WTC11 (cell line): ENCODE data around the gene ITPK1.

ENCODE experiments used
- AR ChIP-seq: fragments of 250-450 bp; sonication (Bioruptor Pico); IDR thresholded peaks from 2 replicates; pipeline ENCODE4 v1.9.0; 2021; ENCODE audit warnings: mild to moderate bottlenecking
- ARID4B ChIP-seq: sonication (generic); formaldehyde crosslinking; IDR thresholded peaks from 2 replicates; pipeline ENCODE4 v1.8.0; 2023; ENCODE audit warnings: missing genetic modification reagents, mild to moderate bottlenecking, borderline replicate concordance
- CREM ChIP-seq: sonication (generic); formaldehyde crosslinking; IDR thresholded peaks from 2 replicates; pipeline ENCODE4 v1.8.1; 2022; ENCODE audit warnings: mild to moderate bottlenecking, missing genetic modification reagents, moderate library complexity
- CTCF ChIP-seq: fragments of 200-600 bp; IDR thresholded peaks from 2 replicates; pipeline ENCODE4 v1.8.0; 2022; ENCODE audit warnings: antibody characterized with exemption
- ESRRA ChIP-seq: sonication (generic); formaldehyde crosslinking; IDR thresholded peaks from 2 replicates; pipeline ENCODE4 v1.8.1; 2022; ENCODE audit warnings: mild to moderate bottlenecking, missing genetic modification reagents, borderline replicate concordance
- FOXP1 ChIP-seq: sonication (generic); formaldehyde crosslinking; IDR thresholded peaks from 2 replicates; pipeline ENCODE4 v1.8.0; 2022; ENCODE audit warnings: missing genetic modification reagents, mild to moderate bottlenecking, moderate library complexity, borderline replicate concordance
- HMGXB4 ChIP-seq: sonication (generic); formaldehyde crosslinking; IDR thresholded peaks from 2 replicates; pipeline ENCODE4 v1.8.1; 2023; ENCODE audit warnings: mild to moderate bottlenecking, moderate library complexity, missing genetic modification reagents
- MAX ChIP-seq: sonication (generic); formaldehyde crosslinking; IDR thresholded peaks from 2 replicates; pipeline ENCODE4 v1.8.0; 2022; ENCODE audit warnings: mild to moderate bottlenecking, missing genetic modification reagents
- NFYB ChIP-seq: sonication (generic); formaldehyde crosslinking; conservative IDR thresholded peaks from 2 replicates; pipeline ENCODE4 v1.8.0; 2022; ENCODE audit warnings: low read depth, missing genetic modification reagents
- NR3C1 ChIP-seq: sonication (generic); formaldehyde crosslinking; conservative IDR thresholded peaks from 2 replicates; pipeline ENCODE4 v1.8.1; 2023; ENCODE audit warnings: low read depth, mild to moderate bottlenecking, missing genetic modification reagents
- SP1 ChIP-seq: sonication (generic); formaldehyde crosslinking; conservative IDR thresholded peaks from 2 replicates; pipeline ENCODE4 v1.8.1; 2022; ENCODE audit warnings: missing genetic modification reagents
- USF1 ChIP-seq: sonication (generic); formaldehyde crosslinking; IDR thresholded peaks from 2 replicates; pipeline ENCODE4 v1.8.0; 2022; ENCODE audit warnings: mild to moderate bottlenecking, missing genetic modification reagents
- ZNF263 ChIP-seq: sonication (generic); formaldehyde crosslinking; IDR thresholded peaks from 2 replicates; pipeline ENCODE4 v1.8.1; 2022; ENCODE audit warnings: low read depth, mild to moderate bottlenecking, moderate library complexity, missing genetic modification reagents
- ZNF512 ChIP-seq: sonication (generic); formaldehyde crosslinking; IDR thresholded peaks from 2 replicates; pipeline ENCODE4 v1.8.1; 2022; ENCODE audit warnings: missing genetic modification reagents, borderline replicate concordance

GRCh38 chr14:93068711-93069110 lies 47.0 kb downstream of the ITPK1 start:
- no peak for TF ChIP-seq CTCF
- no peak for TF ChIP-seq MAX (CRISPR knock-in tag)
- TF ChIP-seq ZNF512: no peak
- TF ChIP-seq NFYB (CRISPR knock-in tag): no peak
- TF ChIP-seq ZNF263 (CRISPR knock-in tag): no peak
- TF ChIP-seq SP1 (CRISPR knock-in tag): no peak
- no peak for TF ChIP-seq NR3C1 (CRISPR knock-in tag)
- TF ChIP-seq ESRRA (CRISPR knock-in tag): no peak
- no peak for TF ChIP-seq ARID4B (CRISPR knock-in tag)
- TF ChIP-seq HMGXB4: no peak
- no peak for TF ChIP-seq AR (CRISPR knock-in tag)
- TF ChIP-seq CREM (CRISPR knock-in tag): no peak
- no peak for TF ChIP-seq USF1
- no peak for TF ChIP-seq FOXP1 (CRISPR knock-in tag)
